AG04450 (cell line): ENCODE data around the gene GCC2. TPM values are rescaled to one million over a fixed set of nuclear protein-coding genes. Genes with fewer than 3 reads are reported as not detected.
"Not testable (repeated sequence)": the region's sequence is repeated elsewhere in the genome, so short reads cannot be mapped to it uniquely, and the experiment has no call there.

Experiments used
- CTCF ChIA-PET: fragments of 300-600, 350-600 bp; formaldehyde crosslinking; extraction: SDS; loops from one replicate; lab custom pipeline; 2022; ENCODE audit warnings: antibody characterized with exemption, inconsistent platforms; lab: Charles Lee
- POLR2A ChIA-PET: fragments of 350-600 bp; formaldehyde crosslinking; extraction: SDS; loops from one replicate; lab custom pipeline; 2021; ENCODE audit warnings: antibody characterized with exemption, inconsistent platforms; lab: Yijun Ruan, JAX
- DNase-seq: peaks from one replicate; pipeline ENCODE4 v3.0.0-alpha.2; 2011; ENCODE audit warnings: low read depth, low spot score
- H3K27ac ChIP-seq: one replicate; pipeline ENCODE4 v1.5.1; 2012; ENCODE audit warnings: low read depth, low read length, control low read depth
- H3K27me3 ChIP-seq: one replicate; pipeline ENCODE4 v1.6.0; 2012; ENCODE audit warnings: low read length; ENCODE audit not compliant: control insufficient read depth, insufficient read depth
- H3K4me3 ChIP-seq: 2 replicates; pipeline ENCODE4 v1.5.1; 2011; ENCODE audit warnings: mild to moderate bottlenecking, low read depth, low read length, control low read depth
- H3K9me3 ChIP-seq: 2 replicates; pipeline ENCODE4 v1.5.1; 2012; ENCODE audit warnings: low read length; ENCODE audit not compliant: control insufficient read depth, insufficient read depth
- polyA plus RNA-seq: library from polyadenylated mRNA; depleted of rRNA; stranded (reverse); fragments of >200 nt; gene quantifications from 2 replicates; pipeline ENCODE4 v1.2.3, GENCODE V29; 2011
- TF ChIP-seq, protein P1 (sequence below): IDR thresholded peaks from 2 replicates; pipeline ENCODE4 v1.5.1; 2011; ENCODE audit warnings: low read depth, low read length, control low read depth, inconsistent platforms

GCC2 gene
- polyA plus RNA-seq, 1 experiment = 19.5 TPM

GRCh38 chr2:108449410-108450130 lies 564 bp downstream of the GCC2 start:
- ChIA-PET POLR2A (interaction anchor here (1.0 to 1.4 kb wide), 3 partner anchors 43 to 126 kb away, joined by 3 to 4 read pairs (median 3); no protein-coding TSS in a partner anchor), CTCF (interaction anchor here (1.0 to 1.4 kb wide), 2 partner anchors 135 to 187 kb away, joined by 3 to 5 read pairs; no protein-coding TSS in a partner anchor)
- Histone ChIP-seq H3K27ac (peak overlapping the region; percentile 92), H3K27me3 (no peaks in the 10 kb centered on the region), H3K9me3 (peaks cover 3% of the 10 kb centered on the region; the same call in 1 of the 2 replicates), H3K4me3 (peak overlapping the region; percentile 88)
- TF ChIP-seq, protein P1, sequence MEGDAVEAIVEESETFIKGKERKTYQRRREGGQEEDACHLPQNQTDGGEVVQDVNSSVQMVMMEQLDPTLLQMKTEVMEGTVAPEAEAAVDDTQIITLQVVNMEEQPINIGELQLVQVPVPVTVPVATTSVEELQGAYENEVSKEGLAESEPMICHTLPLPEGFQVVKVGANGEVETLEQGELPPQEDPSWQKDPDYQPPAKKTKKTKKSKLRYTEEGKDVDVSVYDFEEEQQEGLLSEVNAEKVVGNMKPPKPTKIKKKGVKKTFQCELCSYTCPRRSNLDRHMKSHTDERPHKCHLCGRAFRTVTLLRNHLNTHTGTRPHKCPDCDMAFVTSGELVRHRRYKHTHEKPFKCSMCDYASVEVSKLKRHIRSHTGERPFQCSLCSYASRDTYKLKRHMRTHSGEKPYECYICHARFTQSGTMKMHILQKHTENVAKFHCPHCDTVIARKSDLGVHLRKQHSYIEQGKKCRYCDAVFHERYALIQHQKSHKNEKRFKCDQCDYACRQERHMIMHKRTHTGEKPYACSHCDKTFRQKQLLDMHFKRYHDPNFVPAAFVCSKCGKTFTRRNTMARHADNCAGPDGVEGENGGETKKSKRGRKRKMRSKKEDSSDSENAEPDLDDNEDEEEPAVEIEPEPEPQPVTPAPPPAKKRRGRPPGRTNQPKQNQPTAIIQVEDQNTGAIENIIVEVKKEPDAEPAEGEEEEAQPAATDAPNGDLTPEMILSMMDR = no peak
- DNase-seq = no peak

- CTCF ChIA-PET = no interaction called here
Measured at GRCh38 chr2:108450863-108451262, 1.9 kb downstream of the GCC2 start.

GRCh38 chr2:108451976-108452375 lies 3.0 kb downstream of the GCC2 start:
- no peak for DNase-seq
- Histone ChIP-seq H3K27me3 (no peaks in the 10 kb centered on the region), H3K27ac (no peak overlapping the region), H3K4me3 (no peak overlapping the region), H3K9me3 (peaks cover 3% of the 10 kb centered on the region; the same call in 1 of the 2 replicates)
- POLR2A ChIA-PET = no interaction called here
- CTCF ChIA-PET = no interaction called here
- TF ChIP-seq, protein P1 = no peak

More at GRCh38 chr2:108450863-108451262, 1.9 kb downstream of the GCC2 start:
- POLR2A ChIA-PET = no interaction called here
- Histone ChIP-seq H3K27ac (no peak overlapping the region), H3K9me3 (peaks cover 3% of the 10 kb centered on the region; the same call in 1 of the 2 replicates), H3K27me3 (no peaks in the 10 kb centered on the region), H3K4me3 (no peak overlapping the region)
- TF ChIP-seq, protein P1 = no peak
- DNase-seq = no peak

DNA sequence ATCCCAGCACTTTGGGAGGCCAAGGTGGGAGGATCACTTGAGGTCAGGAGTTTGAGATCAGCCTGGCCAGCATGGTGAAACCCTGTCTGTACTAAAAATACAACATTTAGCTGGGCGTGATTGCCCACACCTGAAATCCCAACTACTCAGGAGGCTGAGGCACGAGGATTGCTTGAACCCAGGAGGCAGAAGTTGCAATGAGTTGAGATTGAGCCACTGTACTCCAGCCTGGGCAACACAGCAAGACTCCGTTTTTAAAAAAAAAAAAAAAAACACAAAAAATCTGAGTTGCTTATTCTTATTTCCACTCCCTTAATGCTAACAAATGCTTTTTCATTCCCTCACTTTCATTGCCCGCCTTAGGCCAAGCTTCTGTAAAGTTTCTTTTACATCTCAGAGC lies 4.5 kb downstream of the GCC2 start:
- DNase-seq, H3K4me3 ChIP-seq, H3K27ac ChIP-seq, H3K9me3 ChIP-seq, H3K27me3 ChIP-seq, POLR2A ChIA-PET: not testable (repeated sequence)
- CTCF ChIA-PET = interaction anchor here (0.7 kb wide), 1 partner anchor 135 kb away, joined by 4 read pairs; no protein-coding TSS in a partner anchor

GRCh38 chr2:108454440-108454839 lies 5.4 kb downstream of the GCC2 start:
- no peak for DNase-seq
- no peak overlapping the region for H3K4me3 ChIP-seq
- TF ChIP-seq, protein P1 = no peak
- CTCF ChIA-PET = no interaction called here
- no peaks in the 10 kb centered on the region for H3K9me3 ChIP-seq
- no peak overlapping the region for H3K27ac ChIP-seq
- POLR2A ChIA-PET = no interaction called here
- H3K27me3 ChIP-seq = no peaks in the 10 kb centered on the region
